Suppressor macrophage treated with lipopolysaccharide for 4 hours (primary cell): ENCODE data around the gene MED19.
"Not testable (repeated sequence)": the region's sequence is repeated elsewhere in the genome, so short reads cannot be mapped to it uniquely, and the experiment has no call there.

Experiments
- DNase-seq: peaks from one replicate; pipeline ENCODE4 v3.0.0-alpha.2; 2020

The MED19 gene

GRCh38 chr11:57703341-57703740 is 8.7 kb downstream of the MED19 start:
- no peak for DNase-seq

- DNase-seq: no peak
Measured at GRCh38 chr11:57700425-57700824, 11.6 kb downstream of the MED19 start.

- DNase-seq: no peak
Measured at GRCh38 chr11:57699813-57700212, 12.2 kb downstream of the MED19 start.

GRCh38 chr11:57698843-57699365 is 13.1 kb downstream of the MED19 start:
- no peak for DNase-seq

GRCh38 chr11:57690474-57690873 is 21.5 kb downstream of the MED19 start:
- DNase-seq: not testable (repeated sequence)

GRCh38 chr11:57681168-57681567 is 30.8 kb downstream of the MED19 start:
- no peak for DNase-seq

GRCh38 chr11:57680552-57680874 is 31.5 kb downstream of the MED19 start:
- peak; percentile 54 for DNase-seq

- no peak for DNase-seq
Measured at GRCh38 chr11:57679396-57679795, 32.6 kb downstream of the MED19 start.

GRCh38 chr11:57675176-57675941 is 36.7 kb downstream of the MED19 start:
- DNase-seq: no peak

- DNase-seq: no peak
Measured at GRCh38 chr11:57674251-57674650, 37.8 kb downstream of the MED19 start.

GRCh38 chr11:57668434-57668782 is 43.6 kb downstream of the MED19 start:
- peak; percentile 55 for DNase-seq

- peak; percentile 99 for DNase-seq
Measured at GRCh38 chr11:57667736-57668433, 44.1 kb downstream of the MED19 start, which contains the start of gene ZDHHC5. Gene ZDHHC5 (plus strand): TSS chr11:57668114. CDS start chr11:57673091, 4,977 bp downstream.

- DNase-seq: peak; percentile 99
Measured at GRCh38 chr11:57667117-57667735, 44.8 kb downstream of the MED19 start.

- no peak for DNase-seq
Measured at GRCh38 chr11:57663975-57664374, 48.0 kb downstream of the MED19 start.

GRCh38 chr11:57662893-57663292 is 49.1 kb downstream of the MED19 start:
- no peak for DNase-seq

- no peak for DNase-seq
Measured at GRCh38 chr11:57659669-57660068, 52.3 kb downstream of the MED19 start.

- DNase-seq: no peak
Measured at GRCh38 chr11:57658023-57658361, 54.0 kb downstream of the MED19 start.

GRCh38 chr11:57657194-57658022 is 54.6 kb downstream of the MED19 start, which contains the start of gene CLP1:
Gene CLP1 (plus strand): TSS chr11:57657762. CDS start chr11:57659477, 1,715 bp downstream.
- DNase-seq: peak; percentile 99

- no peak for DNase-seq
Measured at GRCh38 chr11:57656885-57657193, 55.2 kb downstream of the MED19 start.
